ENCODE data around the gene CD82. TPM values are rescaled to one million over a fixed set of nuclear protein-coding genes. Genes with fewer than 3 reads are reported as not detected.
A peak's percentile ranks its signal among the peaks of the same experiment; 100 is the strongest.

Gene CD82
- total RNA-seq, 5 donors from 2014 or later (not counting 1 experiment from before 2014, with no cell fraction given), result 53.4 to 99.6 (median 69.0) TPM

GRCh38 chr11:44621140-44621681 lies 55.7 kb downstream of the CD82 start:
- no peak overlapping the region for H3K27ac Mint-ChIP-seq
- WGBS (ENCODE audit: insufficient coverage), result 66% methylated on average over 22 of the region's 24 CpGs
- POLR2A ChIA-PET, result no interaction called here
- no peaks in the 10 kb centered on the region for H3K27me3 ChIP-seq (replicated peaks in 1 of 2; ENCODE audit: control insufficient read depth in 2 of 2, extremely low read depth in 1 of 2, insufficient read depth in 2 of 2, low read length in 1 of 2)
- no peaks in the 10 kb centered on the region for H3K9me3 Mint-ChIP-seq
- no peak overlapping the region for H3K4me3 ChIP-seq (ENCODE audit: control insufficient read depth in 1 of 2, extremely low read depth in 1 of 2, low read length in 1 of 2)
- CTCF ChIA-PET, result interaction anchor here (0.6 to 5.1 kb wide), 9 partner anchors 9 to 489 kb away, joined by 3 to 23 read pairs (median 4); no protein-coding TSS in a partner anchor
- peaks cover 21 to 37% (median 35%) of the 10 kb centered on the region in 3 donors for H3K4me1 Mint-ChIP-seq
- H3K36me3 ChIP-seq (ENCODE audit: control insufficient read depth in 2 of 2, extremely low read depth in 1 of 2, insufficient read depth in 1 of 2, low read length in 1 of 2), result peaks cover 4 to 24% of the 10 kb centered on the region in 2 donors
- no peaks in the 10 kb centered on the region for H3K27me3 Mint-ChIP-seq
- peaks cover 22% of the 10 kb centered on the region for H3K36me3 Mint-ChIP-seq
- no peak overlapping the region for H3K4me3 Mint-ChIP-seq
- no peak overlapping the region for H3K27ac ChIP-seq (ENCODE audit: low read length)
- no peaks in the 10 kb centered on the region for H3K9me3 ChIP-seq
- ATAC-seq (replicated peaks in 1 of 4) (peak; percentile 57 to 72 (median 60)), DNase-seq (peak in 33 of 35 experiments; percentile 15 to 73 (median 49))
- H3K4me1 ChIP-seq (ENCODE audit: control insufficient read depth in 1 of 2, extremely low read depth in 1 of 2, insufficient read depth in 2 of 2, low read length in 2 of 2), result peaks cover 5 to 32% of the 10 kb centered on the region in 2 experiments

GRCh38 chr11:44621784-44622183 lies 56.3 kb downstream of the CD82 start:
- WGBS (ENCODE audit: insufficient coverage), result 92% methylated on average over 6 of the region's 8 CpGs
- Histone ChIP-seq H3K27ac (ENCODE audit: low read length) (no peak overlapping the region), H3K27me3 (replicated peaks in 1 of 2; ENCODE audit: control insufficient read depth in 2 of 2, extremely low read depth in 1 of 2, insufficient read depth in 2 of 2, low read length in 1 of 2) (no peaks in the 10 kb centered on the region), H3K36me3 (ENCODE audit: control insufficient read depth in 2 of 2, extremely low read depth in 1 of 2, insufficient read depth in 1 of 2, low read length in 1 of 2) (peaks cover 4 to 19% of the 10 kb centered on the region in 2 donors), H3K9me3 (no peaks in the 10 kb centered on the region), H3K4me1 (ENCODE audit: control insufficient read depth in 1 of 2, extremely low read depth in 1 of 2, insufficient read depth in 2 of 2, low read length in 2 of 2) (peaks cover 5 to 26% of the 10 kb centered on the region in 2 experiments), H3K4me3 (ENCODE audit: control insufficient read depth in 1 of 2, extremely low read depth in 1 of 2, low read length in 1 of 2) (no peak overlapping the region)
- ChIA-PET POLR2A (no interaction called here), CTCF (interaction anchor here (0.6 to 5.1 kb wide), 8 partner anchors 10 to 482 kb away, joined by 3 to 23 read pairs (median 4); no protein-coding TSS in a partner anchor)
- peaks cover 17 to 32% (median 29%) of the 10 kb centered on the region in 3 donors for H3K4me1 Mint-ChIP-seq
- no peak overlapping the region for H3K27ac Mint-ChIP-seq
- DNase-seq (peak in 3 of 35 experiments; percentile 4 to 21 (median 12)), ATAC-seq (replicated peaks in 1 of 4) (no peak)
- H3K27me3 Mint-ChIP-seq, result no peaks in the 10 kb centered on the region
- peaks cover 20% of the 10 kb centered on the region for H3K36me3 Mint-ChIP-seq
- no peak overlapping the region for H3K4me3 Mint-ChIP-seq
- no peaks in the 10 kb centered on the region for H3K9me3 Mint-ChIP-seq

- no peaks in the 10 kb centered on the region for H3K9me3 Mint-ChIP-seq
- Histone ChIP-seq H3K27ac (ENCODE audit: low read length) (no peak overlapping the region), H3K4me1 (ENCODE audit: control insufficient read depth in 1 of 2, extremely low read depth in 1 of 2, insufficient read depth in 2 of 2, low read length in 2 of 2) (peaks cover 5 to 22% of the 10 kb centered on the region in 2 experiments), H3K9me3 (no peaks in the 10 kb centered on the region), H3K36me3 (ENCODE audit: control insufficient read depth in 2 of 2, extremely low read depth in 1 of 2, insufficient read depth in 1 of 2, low read length in 1 of 2) (peaks cover 4 to 18% of the 10 kb centered on the region in 2 donors), H3K27me3 (replicated peaks in 1 of 2; ENCODE audit: control insufficient read depth in 2 of 2, extremely low read depth in 1 of 2, insufficient read depth in 2 of 2, low read length in 1 of 2) (no peaks in the 10 kb centered on the region), H3K4me3 (ENCODE audit: control insufficient read depth in 1 of 2, extremely low read depth in 1 of 2, low read length in 1 of 2) (no peak overlapping the region)
- ATAC-seq (replicated peaks in 1 of 4) (no peak), DNase-seq (peak in 3 of 35 experiments; percentile 1 to 17 (median 8))
- H3K36me3 Mint-ChIP-seq, result peaks cover 18% of the 10 kb centered on the region
- H3K27ac Mint-ChIP-seq, result peak overlapping the region in 1 of 2 donors; percentile 55
- CTCF ChIA-PET, result interaction anchor here (0.8 to 5.1 kb wide), 8 partner anchors 10 to 482 kb away, joined by 3 to 23 read pairs (median 4); no protein-coding TSS in a partner anchor
- no peak overlapping the region for H3K4me3 Mint-ChIP-seq
- no peaks in the 10 kb centered on the region for H3K27me3 Mint-ChIP-seq
- no CpG with 5 or more reads among the region's 4 CpGs for WGBS (ENCODE audit: insufficient coverage)
- POLR2A ChIA-PET, result no interaction called here
- H3K4me1 Mint-ChIP-seq, result peaks cover 15 to 29% (median 25%) of the 10 kb centered on the region in 3 donors
These were observed 56.8 kb downstream of the CD82 start for GRCh38 chr11:44622190-44622650.

GRCh38 chr11:44622721-44623258 lies 57.3 kb downstream of the CD82 start:
- DNase-seq, result peak in 4 of 35 experiments; percentile 1 to 11 (median 3)
- Histone ChIP-seq H3K27ac (ENCODE audit: low read length) (no peak overlapping the region), H3K9me3 (no peaks in the 10 kb centered on the region), H3K36me3 (ENCODE audit: control insufficient read depth in 2 of 2, extremely low read depth in 1 of 2, insufficient read depth in 1 of 2, low read length in 1 of 2) (peaks cover 4 to 18% of the 10 kb centered on the region in 2 donors), H3K27me3 (replicated peaks in 1 of 2; ENCODE audit: control insufficient read depth in 2 of 2, extremely low read depth in 1 of 2, insufficient read depth in 2 of 2, low read length in 1 of 2) (no peaks in the 10 kb centered on the region), H3K4me1 (ENCODE audit: control insufficient read depth in 1 of 2, extremely low read depth in 1 of 2, insufficient read depth in 2 of 2, low read length in 2 of 2) (peaks cover 5 to 22% of the 10 kb centered on the region in 2 experiments), H3K4me3 (ENCODE audit: control insufficient read depth in 1 of 2, extremely low read depth in 1 of 2, low read length in 1 of 2) (no peak overlapping the region)
- POLR2A ChIA-PET, result no interaction called here
- CTCF ChIA-PET, result interaction anchor here (0.8 to 5.1 kb wide), 4 partner anchors 66 to 289 kb away, joined by 4 to 23 read pairs (median 6); no protein-coding TSS in a partner anchor
- Mint-ChIP-seq H3K27ac (peak overlapping the region; percentile 7 to 80), H3K4me3 (no peak overlapping the region), H3K4me1 (peaks cover 15 to 28% (median 25%) of the 10 kb centered on the region in 3 donors), H3K9me3 (no peaks in the 10 kb centered on the region), H3K27me3 (no peaks in the 10 kb centered on the region), H3K36me3 (peaks cover 17% of the 10 kb centered on the region)
- 97% methylated on average over 7 of the region's 11 CpGs for WGBS (ENCODE audit: insufficient coverage)
- no peak for ATAC-seq (replicated peaks in 1 of 4)

- DNase-seq, result peak in 4 of 35 experiments; percentile 3 to 21 (median 7)
- Histone ChIP-seq H3K27ac (ENCODE audit: low read length) (no peak overlapping the region), H3K4me3 (ENCODE audit: control insufficient read depth in 1 of 2, extremely low read depth in 1 of 2, low read length in 1 of 2) (no peak overlapping the region), H3K27me3 (replicated peaks in 1 of 2; ENCODE audit: control insufficient read depth in 2 of 2, extremely low read depth in 1 of 2, insufficient read depth in 2 of 2, low read length in 1 of 2) (no peaks in the 10 kb centered on the region), H3K36me3 (ENCODE audit: control insufficient read depth in 2 of 2, extremely low read depth in 1 of 2, insufficient read depth in 1 of 2, low read length in 1 of 2) (peaks cover 4 to 13% of the 10 kb centered on the region in 2 donors), H3K9me3 (no peaks in the 10 kb centered on the region), H3K4me1 (ENCODE audit: control insufficient read depth in 1 of 2, extremely low read depth in 1 of 2, insufficient read depth in 2 of 2, low read length in 2 of 2) (peaks cover 5 to 22% of the 10 kb centered on the region in 2 experiments)
- no peaks in the 10 kb centered on the region for H3K27me3 Mint-ChIP-seq
- H3K36me3 Mint-ChIP-seq, result peaks cover 15% of the 10 kb centered on the region
- ChIA-PET CTCF (interaction anchor here in 1 of 2 donors (0.5 to 5.1 kb wide), 3 partner anchors 11 to 288 kb away, joined by 6 to 23 read pairs (median 8); no protein-coding TSS in a partner anchor), POLR2A (no interaction called here)
- H3K27ac Mint-ChIP-seq, result peak overlapping the region; percentile 7 to 80
- 46% methylated on average over 4 of the region's 10 CpGs for WGBS (ENCODE audit: insufficient coverage)
- H3K9me3 Mint-ChIP-seq, result no peaks in the 10 kb centered on the region
- H3K4me3 Mint-ChIP-seq, result no peak overlapping the region
- peak in 3 of 4 experiments; percentile 24 to 44 (median 30) for ATAC-seq (replicated peaks in 1 of 4)
- peaks cover 15 to 26% (median 25%) of the 10 kb centered on the region in 3 donors for H3K4me1 Mint-ChIP-seq
These were observed 57.9 kb downstream of the CD82 start for GRCh38 chr11:44623341-44623730.

GRCh38 chr11:44623731-44624491 lies 58.4 kb downstream of the CD82 start:
- 93% methylated on average over 2 of the region's 8 CpGs for WGBS (ENCODE audit: insufficient coverage)
- no peaks in the 10 kb centered on the region for H3K27me3 ChIP-seq (replicated peaks in 1 of 2; ENCODE audit: control insufficient read depth in 2 of 2, extremely low read depth in 1 of 2, insufficient read depth in 2 of 2, low read length in 1 of 2)
- ATAC-seq (replicated peaks in 1 of 4) (no peak), DNase-seq (peak in 4 of 35 experiments; percentile 2 to 23 (median 8))
- Mint-ChIP-seq H3K27ac (peak overlapping the region in 1 of 2 donors; percentile 22), H3K4me1 (peaks cover 15 to 26% (median 25%) of the 10 kb centered on the region in 3 donors), H3K4me3 (no peak overlapping the region), H3K9me3 (no peaks in the 10 kb centered on the region), H3K36me3 (peaks cover 13% of the 10 kb centered on the region), H3K27me3 (no peaks in the 10 kb centered on the region)
- ChIA-PET POLR2A (no interaction called here), CTCF (interaction anchor here in 1 of 2 donors (0.5 to 5.1 kb wide), 3 partner anchors 11 to 288 kb away, joined by 6 to 23 read pairs (median 8); no protein-coding TSS in a partner anchor)
- no peak overlapping the region for H3K27ac ChIP-seq (ENCODE audit: low read length)
- H3K36me3 ChIP-seq (ENCODE audit: control insufficient read depth in 2 of 2, extremely low read depth in 1 of 2, insufficient read depth in 1 of 2, low read length in 1 of 2), result peaks cover under 1 to 7% of the 10 kb centered on the region in 2 donors
- peaks cover 5 to 22% of the 10 kb centered on the region in 2 experiments for H3K4me1 ChIP-seq (ENCODE audit: control insufficient read depth in 1 of 2, extremely low read depth in 1 of 2, insufficient read depth in 2 of 2, low read length in 2 of 2)
- no peaks in the 10 kb centered on the region for H3K9me3 ChIP-seq
- no peak overlapping the region for H3K4me3 ChIP-seq (ENCODE audit: control insufficient read depth in 1 of 2, extremely low read depth in 1 of 2, low read length in 1 of 2)
